GM12864 (cell line): ENCODE results near the gene FIGN.

Source experiments
- DNase-seq: peaks from one replicate; pipeline ENCODE4 v3.0.0-alpha.2; 2011; ENCODE audit warnings: low read depth
- H3K4me3 ChIP-seq: 2 replicates; pipeline ENCODE4 v1.5.1; 2011; ENCODE audit warnings: mild to moderate bottlenecking, low read depth, low read length, control low read depth
- CTCF ChIP-seq: IDR thresholded peaks from 2 replicates; pipeline ENCODE4 v1.5.1; 2011; ENCODE audit warnings: low read depth, mild to moderate bottlenecking, moderate library complexity, low read length, control low read depth, inconsistent platforms; ENCODE audit errors: missing control alignments

FIGN gene

DNA sequence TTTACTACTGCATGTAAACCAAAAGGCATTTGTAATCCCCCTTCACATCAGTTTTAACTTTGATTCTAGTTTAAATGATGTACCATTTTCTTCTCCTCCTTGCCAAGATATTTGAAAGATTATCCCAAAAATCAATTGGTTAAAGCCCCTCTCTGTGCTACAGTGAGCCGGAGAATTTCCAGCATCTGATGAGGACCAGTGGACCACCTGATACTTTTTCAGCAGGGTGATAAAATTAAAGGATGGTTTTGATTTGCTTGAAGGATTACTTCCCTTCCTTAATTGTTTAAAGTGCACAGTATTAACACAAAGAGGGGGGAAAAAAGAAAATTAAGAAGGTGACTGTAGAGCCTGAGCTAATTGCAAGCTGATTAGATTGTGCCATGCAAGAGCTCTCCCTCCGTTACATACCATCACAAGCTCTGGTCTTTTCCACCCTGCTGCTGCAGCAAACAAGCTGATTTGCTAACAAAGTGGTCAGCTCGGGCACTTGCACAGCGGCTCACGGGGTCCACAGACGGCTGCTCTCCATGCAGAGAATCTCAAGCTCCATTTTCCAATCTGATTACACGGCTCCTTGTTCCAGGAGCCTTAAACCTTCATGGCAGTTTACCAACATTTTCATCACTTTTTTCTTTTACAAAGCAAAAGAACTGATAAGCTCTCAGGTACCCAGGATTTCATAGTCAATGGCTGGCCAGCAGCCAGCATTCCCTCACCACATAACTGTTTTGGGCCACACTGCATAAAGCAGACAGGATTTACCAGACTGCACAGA lies 22.1 kb downstream of the FIGN start:
- DNase-seq, result no peak
- H3K4me3 ChIP-seq, result no peak overlapping the region
- TF ChIP-seq CTCF, result no peak

DNA sequence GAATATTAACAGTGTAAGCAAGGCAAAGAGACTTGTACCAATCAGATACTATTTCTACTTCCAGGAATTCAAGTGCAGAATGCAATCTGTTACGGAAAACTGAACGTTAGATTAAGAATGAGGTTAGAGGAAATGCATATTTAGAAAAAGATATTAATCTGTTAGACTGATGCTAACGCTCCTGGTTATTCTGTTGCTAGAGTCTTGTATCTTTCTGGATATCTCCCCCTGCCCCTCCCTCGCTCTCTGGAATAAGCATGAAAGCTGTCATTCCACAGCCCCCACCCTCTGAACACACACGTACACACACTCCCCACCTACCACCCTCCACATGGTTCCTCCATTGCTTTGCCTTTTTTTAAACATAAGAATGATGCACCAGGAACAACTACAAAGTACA lies 24.1 kb downstream of the FIGN start:
- TF ChIP-seq CTCF, result no peak
- no peak for DNase-seq
- H3K4me3 ChIP-seq, result no peak overlapping the region

DNA sequence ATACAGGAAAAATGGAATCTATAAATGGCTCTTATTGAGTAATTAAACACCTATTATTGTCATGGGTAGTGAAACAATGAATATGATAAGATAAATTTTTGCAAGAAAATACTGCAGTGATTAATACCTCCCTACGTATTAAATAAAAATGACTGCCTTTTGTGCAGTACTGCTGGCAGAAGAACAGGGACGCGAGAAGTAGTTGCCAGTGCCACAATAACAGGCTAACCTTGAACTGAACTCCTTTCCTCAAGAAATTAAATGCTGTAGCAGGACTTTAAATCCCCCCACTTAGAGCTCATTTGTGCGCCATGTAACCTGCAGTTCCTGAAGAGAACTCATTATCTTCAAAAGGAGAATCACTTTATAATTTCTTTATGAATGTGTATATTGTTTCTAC lies 24.6 kb downstream of the FIGN start:
- no peak overlapping the region for H3K4me3 ChIP-seq
- no peak for DNase-seq
- TF ChIP-seq CTCF, result no peak

GRCh38 chr2:163709270-163709669 lies 26.5 kb downstream of the FIGN start:
- no peak overlapping the region for H3K4me3 ChIP-seq
- DNase-seq, result no peak

GRCh38 chr2:163708265-163708664 lies 27.5 kb downstream of the FIGN start:
- TF ChIP-seq CTCF, result no peak
- no peak overlapping the region for H3K4me3 ChIP-seq
- no peak for DNase-seq

More at GRCh38 chr2:163709270-163709669, 26.5 kb downstream of the FIGN start:
- TF ChIP-seq CTCF, result no peak

GRCh38 chr2:163703386-163703785 lies 32.4 kb downstream of the FIGN start:
- no peak for DNase-seq
- no peak overlapping the region for H3K4me3 ChIP-seq
- TF ChIP-seq CTCF, result no peak
